GM12878 (cell line): ENCODE results near the gene PRRC1. TPM values are rescaled to one million over a fixed set of nuclear protein-coding genes. Genes with fewer than 3 reads are reported as not detected.

Experiments
- ATAC-seq: fragments of 200-7000 bp; cut with Tn5 transposase; 3 replicates; pipeline ENCODE4 v1.9.1; 2020; ENCODE audit warnings: mild to moderate bottlenecking, moderate library complexity
- BruUV-seq: library from RNA; stranded (reverse); fragments of 400-500 nt; replicated peaks from 2 replicates; lab custom pipeline; 2021; lab: Mats Ljungman, UMichigan
- CTCF ChIA-PET: fragments of 300-600 bp; sonication (Branson Sonifier 250); formaldehyde crosslinking; extraction: SDS; loops from one replicate; lab custom pipeline; 2021; ENCODE audit warnings: inconsistent platforms; lab: Yijun Ruan, JAX
- POLR2A ChIA-PET: fragments of 350-600 bp; formaldehyde crosslinking; extraction: SDS; loops from one replicate; lab custom pipeline; 2021; ENCODE audit warnings: inconsistent platforms; lab: Charles Lee
- RAD21 ChIA-PET: fragments of 300-600 bp; sonication (Branson Sonifier 250); formaldehyde crosslinking; loops from one replicate; lab custom pipeline; 2023; ENCODE audit warnings: antibody characterized with exemption; ENCODE audit not compliant: unreplicated experiment; lab: Charles Lee
- SMC1A ChIA-PET: fragments of 300-600 bp; sonication (Branson Sonifier 250); formaldehyde crosslinking; loops from one replicate; lab custom pipeline; 2023; ENCODE audit not compliant: unreplicated experiment, uncharacterized antibody; lab: Charles Lee
- DNase-seq: peaks from one replicate; pipeline ENCODE4 v3.0.0-alpha.2; 2011; ENCODE audit warnings: low read depth, low spot score
- FAIRE-seq: peaks from 3 replicates; lab custom pipeline; 2011; peaks lifted over from hg19 to GRCh38; lab: Jason Lieb, UNC
- H2AFZ ChIP-seq: 2 replicates; pipeline ENCODE4 v1.6.0; 2011; ENCODE audit warnings: low read depth, low read length, control low read depth; ENCODE audit not compliant: control insufficient read depth
- H3K27ac ChIP-seq: 2 replicates; pipeline ENCODE4 v1.5.1; 2011; ENCODE audit warnings: control low read depth; ENCODE audit not compliant: control insufficient read depth, insufficient read depth
- H3K27me3 ChIP-seq, 2 experiments: replicated peaks in 1 of 2; 2 replicates each; pipeline versions ENCODE4 v1.6.0 to v1.6.1; 2011; ENCODE audit warnings: low read length in 1 of 2; ENCODE audit not compliant: control insufficient read depth in 2 of 2, insufficient read depth in 2 of 2
- H3K36me3 ChIP-seq, 2 experiments: 2 replicates each; pipeline ENCODE4 v1.5.1; 2011; ENCODE audit warnings: low read length in 1 of 2; ENCODE audit not compliant: control insufficient read depth in 2 of 2, insufficient read depth in 2 of 2
- H3K4me1 ChIP-seq: 2 replicates; pipeline ENCODE4 v1.6.1; 2011; ENCODE audit warnings: mild to moderate bottlenecking, low read length, moderate library complexity, mixed read lengths; ENCODE audit not compliant: control insufficient read depth, insufficient read depth
- H3K4me2 ChIP-seq: 2 replicates; pipeline ENCODE4 v1.6.0; 2011; ENCODE audit warnings: control low read depth; ENCODE audit not compliant: control insufficient read depth, insufficient read depth
- H3K4me3 ChIP-seq: fragments of 200-600 bp; sonication (generic); 2 replicates; pipeline ENCODE4 v1.5.1; 2016
- H3K79me2 ChIP-seq: 2 replicates; pipeline ENCODE4 v1.6.0; 2011; ENCODE audit warnings: low read length; ENCODE audit not compliant: control insufficient read depth, insufficient read depth
- H3K9ac ChIP-seq: 2 replicates; pipeline ENCODE4 v1.8.0; 2011; ENCODE audit warnings: low read length, control low read depth, mixed read lengths; ENCODE audit not compliant: control insufficient read depth, insufficient read depth
- H3K9me3 ChIP-seq: replicated peaks from 3 replicates; pipeline ENCODE4 v1.5.1; 2011; ENCODE audit warnings: mild to moderate bottlenecking, low read length; ENCODE audit not compliant: control insufficient read depth, insufficient read depth
- H4K20me1 ChIP-seq: 2 replicates; pipeline ENCODE4 v1.6.0; 2011; ENCODE audit not compliant: control insufficient read depth, insufficient read depth
- ATF3 ChIP-seq: IDR thresholded peaks from 2 replicates; pipeline ENCODE4 v1.6.1; 2011; ENCODE audit warnings: low read depth, mild to moderate bottlenecking, low read length, moderate library complexity, borderline replicate concordance; ENCODE audit errors: extremely low read depth
- BMI1 ChIP-seq: fragments of 450-650 bp; IDR thresholded peaks from 2 replicates; pipeline ENCODE4 v1.6.1; 2016; ENCODE audit warnings: mild to moderate bottlenecking, moderate library complexity, borderline replicate concordance
- CBX5 ChIP-seq: sonication (generic); IDR thresholded peaks from 2 replicates; pipeline ENCODE4 v1.6.1; 2016; ENCODE audit warnings: low read depth, moderate library complexity, mild to moderate bottlenecking, inconsistent platforms
- CHD2 ChIP-seq: IDR thresholded peaks from 2 replicates; pipeline ENCODE4 v1.6.1; 2011; ENCODE audit warnings: low read depth, low read length, improper control_type of control experiment, borderline replicate concordance
- E2F4 ChIP-seq: IDR thresholded peaks from 2 replicates; pipeline ENCODE4 v1.6.1; 2012; ENCODE audit warnings: low read depth, low read length, improper control_type of control experiment
- EED ChIP-seq: sonication (generic); IDR thresholded peaks from 2 replicates; pipeline ENCODE4 v1.6.1; 2016; ENCODE audit warnings: antibody characterized with exemption, low read depth
- MYC ChIP-seq: IDR thresholded peaks from 2 replicates; pipeline ENCODE4 v1.6.1; 2011; ENCODE audit warnings: mild to moderate bottlenecking, low read length, moderate library complexity, inconsistent platforms; ENCODE audit not compliant: insufficient read depth, insufficient replicate concordance, insufficient read length, severe bottlenecking
- PAX8 ChIP-seq: fragments of 450-650 bp; IDR thresholded peaks from 2 replicates; pipeline ENCODE4 v1.6.1; 2017; ENCODE audit warnings: mild to moderate bottlenecking, moderate library complexity
- RAD51 ChIP-seq: fragments of 450-650 bp; IDR thresholded peaks from 2 replicates; pipeline ENCODE4 v1.6.1; 2016; ENCODE audit warnings: moderate library complexity, mild to moderate bottlenecking, inconsistent platforms
- SPI1 ChIP-seq: IDR thresholded peaks from 2 replicates; pipeline ENCODE4 v1.6.1; 2011; ENCODE audit warnings: low read depth, mild to moderate bottlenecking, low read length, moderate library complexity, borderline replicate concordance; ENCODE audit not compliant: insufficient read depth
- ZNF217 ChIP-seq: fragments of 450-650 bp; IDR thresholded peaks from 2 replicates; pipeline ENCODE4 v1.6.1; 2017; ENCODE audit warnings: antibody characterized with exemption, mild to moderate bottlenecking
- WGBS: methylation state at CpG from one replicate; pipeline ENCODE4 v1.1.6; 2016; ENCODE audit warnings: low lambda C conversion rate; ENCODE audit not compliant: insufficient replicate concordance, insufficient coverage; ENCODE audit errors: missing lambda C conversion rate; 5-methylcytosine and 5-hydroxymethylcytosine counted together
- in situ Hi-C: fragments of 300-500 bp; cut with MboI; formaldehyde crosslinking; loops from 9 replicates; pipeline ENCODE4 v1.14.3; 2018; ENCODE audit warnings: mixed read lengths
- intact Hi-C: fragments of 100-400 bp; cut with micrococcal nuclease; formaldehyde crosslinking; loops from one replicate; pipeline ENCODE4 v1.14.2; 2022; ENCODE audit not compliant: unreplicated experiment
- polyA plus RNA-seq, 11 experiments: library from polyadenylated mRNA; depleted of rRNA in 4 of 11; unstranded in 6 of 11; stranded (reverse) in 5 of 11; fragments of >200 nt; fragmentation: Nextera tagmentation in 4 of 11; fragmentation: Illumina TruSeq in 1 of 11; extraction: Ambion mirVana in 4 of 11; extraction: Trizol in 1 of 11; gene quantifications; 1 replicate in 1 of 11; 2 replicates in 10 of 11; pipeline versions ENCODE4 v1.2.1 to v1.2.3, GENCODE V29; 2011 to 2016; ENCODE audit warnings: inconsistent platforms in 2 of 11, missing spikeins in 2 of 11, low read depth in 1 of 11
- total RNA-seq, 4 experiments: library from RNA; depleted of rRNA in 3 of 4; stranded (reverse); fragments of >200 nt in 3 of 4; fragmentation: Illumina TruSeq in 1 of 4; extraction: Trizol in 1 of 4; gene quantifications; 2 replicates each; pipeline versions ENCODE4 v1.2.1 to v1.2.3, GENCODE V29; 2013 to 2021

PRRC1 gene
- total and polyA plus RNA-seq, 10 of the 15 experiments (the other 5 are each of a cell fraction or from before 2014, with no cell fraction given), result 19.0 to 54.5 (median 31.0) TPM

- intact Hi-C loops (no loop called here), in situ Hi-C loops (no loop called here)
- SMC1A ChIA-PET, result interaction anchor here (0.9 kb wide), 1 partner anchor 12 kb away, joined by 3 read pairs; no protein-coding TSS in a partner anchor
- Histone ChIP-seq H3K27ac (no peak overlapping the region), H3K27me3 (no peaks in the 10 kb centered on the region), H3K9ac (no peak overlapping the region), H3K4me3 (no peak overlapping the region), H3K4me2 (no peak overlapping the region), H3K36me3 (peaks cover 2 to 19% of the 10 kb centered on the region in 2 experiments), H3K9me3 (peaks cover 9% of the 10 kb centered on the region), H3K4me1 (no peaks in the 10 kb centered on the region), H2AFZ (no peak overlapping the region), H4K20me1 (no peaks in the 10 kb centered on the region), H3K79me2 (peaks cover 20% of the 10 kb centered on the region)
- no peak for FAIRE-seq
- RAD21 ChIA-PET, result no interaction called here
- WGBS, result 100% methylated on average over 1 of the region's 1 CpG
- CTCF ChIA-PET, result no interaction called here
- no TSS peak for BruUV-seq
- no peak for TF ChIP-seq PAX8
- 0 out of 2 replicates have a peak, but pooled peaks have one; percentile 39 for TF ChIP-seq ZNF217
- no peak for TF ChIP-seq BMI1
- TF ChIP-seq CHD2, result no peak
- TF ChIP-seq SPI1, result no peak
- no peak for DNase-seq
- no peak for ATAC-seq
- POLR2A ChIA-PET, result no interaction called here
These were observed 7.7 kb downstream of the PRRC1 start for GRCh38 chr5:127525181-127525580.

- SMC1A ChIA-PET, result no interaction called here
- H3K4me1 ChIP-seq, result no peaks in the 10 kb centered on the region
- POLR2A ChIA-PET, result no interaction called here
- H4K20me1 ChIP-seq, result no peaks in the 10 kb centered on the region
- no peak for TF ChIP-seq RAD51
- TF ChIP-seq EED, result no peak
- TF ChIP-seq E2F4, result no peak
- no peak for TF ChIP-seq MYC
- TF ChIP-seq ATF3, result no peak
- TF ChIP-seq CBX5, result no peak
- TF ChIP-seq, all 136 proteins: peak for 0
- no peaks in the 10 kb centered on the region for H3K9me3 ChIP-seq
- RAD21 ChIA-PET, result no interaction called here
- no peaks in the 10 kb centered on the region for H3K27me3 ChIP-seq
- CTCF ChIA-PET, result no interaction called here
- DNase-seq (no peak), ATAC-seq (no peak), FAIRE-seq (peak; percentile 65)
- no peak overlapping the region for H3K4me3 ChIP-seq
- no TSS peak for BruUV-seq
- intact Hi-C loops, result no loop called here
- H3K36me3 ChIP-seq, result peaks cover 8 to 31% of the 10 kb centered on the region in 2 experiments
- in situ Hi-C loops, result no loop called here
- 98% methylated on average over 5 of the region's 5 CpGs for WGBS
- no peak overlapping the region for H3K4me2 ChIP-seq
- H3K79me2 ChIP-seq, result no peaks in the 10 kb centered on the region
- no peak overlapping the region for H3K27ac ChIP-seq
- H2AFZ ChIP-seq, result no peak overlapping the region
- no peak overlapping the region for H3K9ac ChIP-seq
These were observed 12.7 kb downstream of the PRRC1 start for GRCh38 chr5:127529904-127530682.
